GM18526 (cell line): Measurements from ENCODE around the gene PAM.

Experiments
- POLR2A ChIP-seq: IDR thresholded peaks from 3 replicates; pipeline ENCODE4 v1.6.1; 2011; ENCODE audit not compliant: insufficient read length; ENCODE audit errors: extremely low read depth

Gene PAM

GRCh38 chr5:102766295-102767090 lies 11.4 kb downstream of the PAM start:
- TF ChIP-seq POLR2A = no peak

- no peak for TF ChIP-seq POLR2A
Measured at GRCh38 chr5:102767862-102768261, 12.8 kb downstream of the PAM start.

- TF ChIP-seq POLR2A = no peak
Measured at GRCh38 chr5:102770803-102771202, 15.7 kb downstream of the PAM start.

- TF ChIP-seq POLR2A = no peak
Measured at GRCh38 chr5:102771435-102771834, 16.3 kb downstream of the PAM start.

- TF ChIP-seq POLR2A = no peak
Measured at GRCh38 chr5:102772273-102772672, 17.2 kb downstream of the PAM start.

GRCh38 chr5:102773133-102773532 lies 18.0 kb downstream of the PAM start:
- no peak for TF ChIP-seq POLR2A

- no peak for TF ChIP-seq POLR2A
Measured at GRCh38 chr5:102777099-102777498, 22.0 kb downstream of the PAM start.

GRCh38 chr5:102778478-102778877 lies 23.4 kb downstream of the PAM start:
- no peak for TF ChIP-seq POLR2A

GRCh38 chr5:102781359-102781758 lies 26.3 kb downstream of the PAM start:
- TF ChIP-seq POLR2A = no peak

GRCh38 chr5:102781786-102782185 lies 26.7 kb downstream of the PAM start:
- no peak for TF ChIP-seq POLR2A

- no peak for TF ChIP-seq POLR2A
Measured at GRCh38 chr5:102782217-102782872, 27.2 kb downstream of the PAM start.

GRCh38 chr5:102787134-102787533 lies 32.0 kb downstream of the PAM start:
- TF ChIP-seq POLR2A = no peak

- TF ChIP-seq POLR2A = no peak
Measured at GRCh38 chr5:102788788-102789187, 33.7 kb downstream of the PAM start.

- TF ChIP-seq POLR2A = no peak
Measured at GRCh38 chr5:102789469-102789868, 34.4 kb downstream of the PAM start.

GRCh38 chr5:102790748-102791147 lies 35.6 kb downstream of the PAM start:
- no peak for TF ChIP-seq POLR2A

GRCh38 chr5:102792705-102793104 lies 37.6 kb downstream of the PAM start:
- TF ChIP-seq POLR2A = no peak

GRCh38 chr5:102794047-102794446 lies 38.9 kb downstream of the PAM start:
- no peak for TF ChIP-seq POLR2A

- no peak for TF ChIP-seq POLR2A
Measured at GRCh38 chr5:102794677-102795331, 39.7 kb downstream of the PAM start.
